A549 (cell line): ENCODE data around the gene POLR2C. TPM values are rescaled to one million over a fixed set of nuclear protein-coding genes. Genes with fewer than 3 reads are reported as not detected.

Experiments used
- ATAC-seq, 2 experiments: fragments of 200-7000 bp in 1 of 2; fragments of >200 bp in 1 of 2; cut with Nextera tagmentation in 1 of 2; cut with Tn5 transposase in 1 of 2; 3 replicates each; pipeline versions ENCODE4 v1.8.0 to v1.9.1; 2018 to 2020; ENCODE audit warnings: mild to moderate bottlenecking in 1 of 2, moderate library complexity in 1 of 2
- CTCF ChIA-PET: fragments of 300-600 bp; sonication (Branson Sonifier 250); formaldehyde crosslinking; extraction: SDS; loops from one replicate; lab custom pipeline; 2021; ENCODE audit warnings: antibody characterized with exemption, inconsistent platforms; lab: Yijun Ruan, JAX
- POLR2A ChIA-PET: fragments of 350-600 bp; formaldehyde crosslinking; extraction: SDS; loops from one replicate; lab custom pipeline; 2021; ENCODE audit warnings: antibody characterized with exemption, inconsistent platforms; lab: Yijun Ruan, JAX
- DNase-seq, 2 experiments: peaks; one replicate each; pipeline versions ENCODE4 v3.0.0 to v3.0.0-alpha.2; 2011 to 2016; ENCODE audit warnings: low read depth in 1 of 2, low spot score in 1 of 2
- FAIRE-seq: peaks from 2 replicates; lab custom pipeline; 2011; peaks lifted over from hg19 to GRCh38; lab: Jason Lieb, UNC
- H3K27ac ChIP-seq, 2 experiments: fragments of >200 bp; sonication (Bioruptor Twin); formaldehyde crosslinking; 3 replicates each; pipeline ENCODE4 v1.5.1; 2016 to 2017
- H3K4me1 ChIP-seq: fragments of >200 bp; sonication (Bioruptor Twin); formaldehyde crosslinking; 3 replicates; pipeline ENCODE4 v1.6.1; 2016
- H3K4me2 ChIP-seq: fragments of >200 bp; sonication (Bioruptor Twin); formaldehyde crosslinking; 3 replicates; pipeline ENCODE4 v1.6.1; 2016
- H3K4me3 ChIP-seq: fragments of >200 bp; sonication (Bioruptor Twin); formaldehyde crosslinking; 3 replicates; pipeline ENCODE4 v1.5.1; 2016
- H3K9me3 ChIP-seq: fragments of >200 bp; sonication (Bioruptor Twin); formaldehyde crosslinking; 3 replicates; pipeline ENCODE4 v1.6.1; 2016
- ATOH8 ChIP-seq: fragments of 250-450 bp; sonication (Bioruptor Pico); IDR thresholded peaks from 2 replicates; pipeline ENCODE4 v1.5.0; 2020; ENCODE audit warnings: low read depth, mild to moderate bottlenecking, moderate library complexity
- BCL3 ChIP-seq: fragments of >200 bp; sonication (Bioruptor Twin); formaldehyde crosslinking; IDR thresholded peaks from 3 replicates; pipeline ENCODE4 v1.6.1; 2016
- BHLHE40 ChIP-seq: IDR thresholded peaks from 2 replicates; pipeline ENCODE4 v1.6.1; 2012; ENCODE audit warnings: low read depth, low read length, inconsistent platforms
- CTCF ChIP-seq: fragments of >200 bp; sonication (Bioruptor Twin); formaldehyde crosslinking; IDR thresholded peaks from 3 replicates; pipeline ENCODE4 v1.5.1; 2016
- E2F6 ChIP-seq: IDR thresholded peaks from 2 replicates; pipeline ENCODE4 v1.6.1; 2012; ENCODE audit warnings: low read depth, borderline replicate concordance
- EHMT2 ChIP-seq: fragments of 200-600 bp; sonication (generic); IDR thresholded peaks from 2 replicates; pipeline ENCODE4 v1.6.1; 2016; ENCODE audit warnings: antibody characterized with exemption, low read depth, mild to moderate bottlenecking, moderate library complexity
- ELK1 ChIP-seq: fragments of 150-350 bp; IDR thresholded peaks from 2 replicates; pipeline ENCODE4 v1.6.1; 2014; ENCODE audit warnings: low read depth, mild to moderate bottlenecking, low read length
- EP300 ChIP-seq, 2 experiments: fragments of >200 bp; sonication (Bioruptor Twin); formaldehyde crosslinking; IDR thresholded peaks; 2 replicates in 1 of 2; 3 replicates in 1 of 2; pipeline ENCODE4 v1.6.1; 2016 to 2017
- ESRRA ChIP-seq: fragments of 150-350 bp; IDR thresholded peaks from 2 replicates; pipeline ENCODE4 v1.6.1; 2014; ENCODE audit warnings: mild to moderate bottlenecking, low read length, borderline replicate concordance
- FOSB ChIP-seq: fragments of 250-450 bp; sonication (Bioruptor Pico); IDR thresholded peaks from 2 replicates; pipeline ENCODE4 v1.5.0; 2020; ENCODE audit warnings: mild to moderate bottlenecking, moderate library complexity
- HEYL ChIP-seq: fragments of 250-450 bp; sonication (Bioruptor Pico); IDR thresholded peaks from 2 replicates; pipeline ENCODE4 v1.8.0; 2021; ENCODE audit warnings: mild to moderate bottlenecking, moderate library complexity
- HOXA7 ChIP-seq: fragments of 250-450 bp; sonication (Bioruptor Pico); IDR thresholded peaks from 2 replicates; pipeline ENCODE4 v1.5.0; 2020; ENCODE audit warnings: mild to moderate bottlenecking, moderate library complexity
- MAX ChIP-seq: IDR thresholded peaks from 2 replicates; pipeline ENCODE4 v1.6.1; 2012
- NFE2L2 ChIP-seq: fragments of 150-350 bp; conservative IDR thresholded peaks from 2 replicates; pipeline ENCODE4 v1.6.1; 2014; ENCODE audit warnings: low read length
- PHF8 ChIP-seq: fragments of 200-600 bp; sonication (generic); IDR thresholded peaks from 2 replicates; pipeline ENCODE4 v1.6.1; 2016; ENCODE audit warnings: low read depth, mild to moderate bottlenecking, antibody characterized with exemption, moderate library complexity, borderline replicate concordance
- RAD21 ChIP-seq, 2 experiments: fragments of >200 bp in 1 of 2; sonication (Bioruptor Twin) in 1 of 2; formaldehyde crosslinking in 1 of 2; IDR thresholded peaks in 1 of 2; conservative IDR thresholded peaks in 1 of 2; 2 replicates in 1 of 2; 3 replicates in 1 of 2; pipeline ENCODE4 v1.6.1; 2012 to 2018; ENCODE audit warnings: inconsistent platforms in 1 of 2
- RCOR1 ChIP-seq: fragments of 150-350 bp; IDR thresholded peaks from 2 replicates; pipeline ENCODE4 v1.6.1; 2014; ENCODE audit warnings: antibody characterized with exemption, low read length, low read depth
- SMC3 ChIP-seq: fragments of >200 bp; sonication (Bioruptor Twin); formaldehyde crosslinking; IDR thresholded peaks from 3 replicates; pipeline ENCODE4 v1.6.1; 2018; ENCODE audit warnings: inconsistent platforms
- USF2 ChIP-seq: fragments of 450-650 bp; IDR thresholded peaks from 2 replicates; pipeline ENCODE4 v1.6.1; 2014; ENCODE audit warnings: antibody characterized with exemption
- ZC3H11A ChIP-seq: fragments of 450-650 bp; IDR thresholded peaks from 2 replicates; pipeline ENCODE4 v1.6.1; 2014; ENCODE audit warnings: antibody characterized with exemption, mild to moderate bottlenecking
- WGBS: methylation state at CpG from one replicate; pipeline ENCODE4 v1.1.6; 2017; ENCODE audit errors: missing lambda C conversion rate; 5-methylcytosine and 5-hydroxymethylcytosine counted together
- polyA plus RNA-seq, 4 experiments: library from polyadenylated mRNA; depleted of rRNA in 3 of 4; stranded (reverse); fragments of >200 nt; fragmentation: RNase III in 1 of 4; extraction: RNeasy Plus Mini Kit Qiagen cat#74134 plus additional on column Dnase treatment in 1 of 4; gene quantifications; 2 replicates in 3 of 4; 3 replicates in 1 of 4; pipeline ENCODE4 v1.2.3, GENCODE V29; 2011 to 2017

Gene POLR2C
- polyA plus RNA-seq, 2 of the 4 experiments (the other 2 are of a cell fraction), result 148 to 229 TPM

GRCh38 chr16:57472665-57473060, 10.2 kb downstream of the POLR2C start:
- 15% methylated on average over 4 of the region's 4 CpGs for WGBS
- POLR2A ChIA-PET, result interaction anchor here (0.8 to 3.0 kb wide), 5 partner anchors 8 to 25 kb away, joined by 3 to 25 read pairs (median 7); partner anchors contain the start of genes CIAPIN1, COQ9, DOK4 and POLR2C
- TF ChIP-seq RCOR1 (no peak), RAD21 (conservative IDR thresholded peaks at IDR 0.05 in 1 of 2, IDR thresholded peaks at IDR 0.05 in 1 of 2) (no peak), USF2 (no peak), HOXA7 (CRISPR knock-in tag) (peak; percentile 61; the same call in 1 of the 2 replicates), E2F6 (0 out of 2 replicates have a peak, but pooled peaks have one; percentile 34), BCL3 (no peak), MAX (peak; percentile 46; the same call in 1 of the 2 replicates), EP300 (IDR thresholded peaks at IDR 0.05) (no peak), HEYL (CRISPR knock-in tag) (no peak)
- TF ChIP-seq, all 56 proteins: peak for 3
- ATAC-seq, result peak; percentile 23 to 36
- Histone ChIP-seq H3K27ac (peak overlapping the region; percentile 96 to 98), H3K4me2 (peak overlapping the region; percentile 87), H3K9me3 (no peaks in the 10 kb centered on the region), H3K4me1 (peaks cover 97% of the 10 kb centered on the region), H3K4me3 (0 out of 3 replicates have a peak overlapping the region, but pooled peaks have one; percentile 2)
- FAIRE-seq, result no peak
- CTCF ChIA-PET, result interaction anchor here (1.3 to 8.4 kb wide), 6 partner anchors 11 to 50 kb away, joined by 3 to 70 read pairs (median 8); partner anchors contain the start of genes DOK4 and POLR2C
- peak in 1 of 2 experiments; percentile 78 for DNase-seq

- 84% methylated on average over 13 of the region's 14 CpGs for WGBS
- no peak for TF ChIP-seq FOSB (CRISPR knock-in tag)
- TF ChIP-seq PHF8, result no peak
- TF ChIP-seq RAD21 (conservative IDR thresholded peaks at IDR 0.05 in 1 of 2, IDR thresholded peaks at IDR 0.05 in 1 of 2), result no peak
- no peak for TF ChIP-seq NFE2L2
- no peak for TF ChIP-seq BHLHE40
- no peak for TF ChIP-seq SMC3
- no peak for TF ChIP-seq ZC3H11A
- TF ChIP-seq EHMT2, result no peak
- no peak for TF ChIP-seq E2F6
- no peak for TF ChIP-seq ELK1
- TF ChIP-seq ATOH8 (CRISPR knock-in tag), result no peak
- no peak for TF ChIP-seq ESRRA
- TF ChIP-seq CTCF, result no peak
- Histone ChIP-seq H3K9me3 (no peaks in the 10 kb centered on the region), H3K4me3 (no peak overlapping the region), H3K4me2 (peak overlapping the region; percentile 87), H3K4me1 (peaks cover 97% of the 10 kb centered on the region), H3K27ac (peak overlapping the region; percentile 96 to 98)
- ATAC-seq (no peak), FAIRE-seq (no peak), DNase-seq (no peak)
- CTCF ChIA-PET, result interaction anchor here (1.3 to 8.4 kb wide), 8 partner anchors 8 to 46 kb away, joined by 3 to 70 read pairs (median 18); partner anchors contain the start of genes DOK4 and POLR2C
- POLR2A ChIA-PET, result interaction anchor here (0.8 to 3.0 kb wide), 3 partner anchors 11 to 26 kb away, joined by 3 to 25 read pairs (median 7); partner anchors contain the start of genes CIAPIN1, COQ9, DOK4 and POLR2C
Measured at GRCh38 chr16:57473176-57473840, 10.8 kb downstream of the POLR2C start.
